ENCODE results near the gene TUFM. TPM values are rescaled to one million over a fixed set of nuclear protein-coding genes. Genes with fewer than 3 reads are reported as not detected.
"Not testable (repeated sequence)": the region's sequence is repeated elsewhere in the genome, so short reads cannot be mapped to it uniquely, and the experiment has no call there.

TUFM gene
- total RNA-seq, 1 donor from 2014 or later, result 169 TPM

- Histone ChIP-seq H3K36me3 (ENCODE audit: control insufficient read depth, insufficient read depth, low read length) (no peaks in the 10 kb centered on the region), H3K4me3 (ENCODE audit: low read depth, low read length) (no peak overlapping the region), H3K27me3 (ENCODE audit: control insufficient read depth, insufficient read depth, low read length) (peaks cover 32% of the 10 kb centered on the region)
- TF ChIP-seq CTCF (IDR thresholded peaks at IDR 0.05; ENCODE audit: insufficient read depth, low read length, poor library complexity, severe bottlenecking), result no peak
- no peak for DNase-seq (ENCODE audit: low read depth)
Observed at GRCh38 chr16:28884045-28884444, 37.9 kb upstream of the TUFM start.

- peaks cover 32% of the 10 kb centered on the region for H3K27me3 ChIP-seq (ENCODE audit: control insufficient read depth, insufficient read depth, low read length)
- no peak for DNase-seq (ENCODE audit: low read depth)
- H3K36me3 ChIP-seq (ENCODE audit: control insufficient read depth, insufficient read depth, low read length), result no peaks in the 10 kb centered on the region
- H3K4me3 ChIP-seq (ENCODE audit: low read depth, low read length), result no peak overlapping the region
- no peak for TF ChIP-seq CTCF (IDR thresholded peaks at IDR 0.05; ENCODE audit: insufficient read depth, low read length, poor library complexity, severe bottlenecking)
Observed at GRCh38 chr16:28883221-28883996, 37.3 kb upstream of the TUFM start.

GRCh38 chr16:28882551-28883160 lies 36.5 kb upstream of the TUFM start:
- Histone ChIP-seq H3K36me3 (ENCODE audit: control insufficient read depth, insufficient read depth, low read length) (no peaks in the 10 kb centered on the region), H3K27me3 (ENCODE audit: control insufficient read depth, insufficient read depth, low read length) (peaks cover 32% of the 10 kb centered on the region), H3K4me3 (ENCODE audit: low read depth, low read length) (no peak overlapping the region)
- DNase-seq (ENCODE audit: low read depth), result no peak
- TF ChIP-seq CTCF (IDR thresholded peaks at IDR 0.05; ENCODE audit: insufficient read depth, low read length, poor library complexity, severe bottlenecking), result no peak

- not testable (repeated sequence) for DNase-seq (ENCODE audit: low read depth); H3K36me3 ChIP-seq (ENCODE audit: control insufficient read depth, insufficient read depth, low read length); H3K4me3 ChIP-seq (ENCODE audit: low read depth, low read length)
- H3K27me3 ChIP-seq (ENCODE audit: control insufficient read depth, insufficient read depth, low read length), result peaks cover 32% of the 10 kb centered on the region
Observed at GRCh38 chr16:28881565-28881964, 35.4 kb upstream of the TUFM start.

GRCh38 chr16:28880955-28881354 lies 34.8 kb upstream of the TUFM start:
- Histone ChIP-seq H3K4me3 (ENCODE audit: low read depth, low read length) (no peak overlapping the region), H3K27me3 (ENCODE audit: control insufficient read depth, insufficient read depth, low read length) (peaks cover 32% of the 10 kb centered on the region), H3K36me3 (ENCODE audit: control insufficient read depth, insufficient read depth, low read length) (no peaks in the 10 kb centered on the region)
- DNase-seq (ENCODE audit: low read depth), result no peak
- no peak for TF ChIP-seq CTCF (IDR thresholded peaks at IDR 0.05; ENCODE audit: insufficient read depth, low read length, poor library complexity, severe bottlenecking)

- peaks cover 32% of the 10 kb centered on the region for H3K27me3 ChIP-seq (ENCODE audit: control insufficient read depth, insufficient read depth, low read length)
- no peak for TF ChIP-seq CTCF (IDR thresholded peaks at IDR 0.05; ENCODE audit: insufficient read depth, low read length, poor library complexity, severe bottlenecking)
- H3K4me3 ChIP-seq (ENCODE audit: low read depth, low read length), result no peak overlapping the region
- no peak for DNase-seq (ENCODE audit: low read depth)
- H3K36me3 ChIP-seq (ENCODE audit: control insufficient read depth, insufficient read depth, low read length), result no peaks in the 10 kb centered on the region
Observed at GRCh38 chr16:28880589-28880915, 34.4 kb upstream of the TUFM start.

Data from kidney epithelial cell (primary cell).